GM21390 (cell line): ENCODE measurements around the gene KRT83.

ENCODE experiments used
- ATAC-seq: cut with Tn5 transposase; IDR thresholded peaks from one replicate; pipeline ENCODE4 v1.9.1; 2021; ENCODE audit not compliant: unreplicated experiment

Gene KRT83

GRCh38 chr12:52268212-52268611 lies 53.0 kb downstream of the KRT83 start:
- no peak for ATAC-seq

- ATAC-seq, result no peak
These were observed 53.5 kb downstream of the KRT83 start for GRCh38 chr12:52267699-52268098.

- no peak for ATAC-seq
These were observed 53.9 kb downstream of the KRT83 start for GRCh38 chr12:52267266-52267665.

- ATAC-seq, result no peak
These were observed 54.7 kb downstream of the KRT83 start for GRCh38 chr12:52266514-52266913.

- no peak for ATAC-seq
These were observed 56.8 kb downstream of the KRT83 start for GRCh38 chr12:52264435-52264825.
